Transverse colon (tissue), 4 donors: ENCODE measurements around the gene MYMK. TPM values are rescaled to one million over a fixed set of nuclear protein-coding genes. Genes with fewer than 3 reads are reported as not detected.
A peak's percentile ranks its signal among the peaks of the same experiment; 100 is the strongest.

ENCODE experiments used
- DNase-seq: peaks from one replicate; pipeline ENCODE4 v3.0.0-alpha.2; 2019
- H3K27ac ChIP-seq, 4 donors: fragments of 200-600 bp; sonication (generic); 2 replicates each; pipeline ENCODE4 v1.5.1; 2016 to 2018; ENCODE audit warnings: inconsistent platforms in 4 of 4
- H3K27me3 ChIP-seq: fragments of 200-600 bp; sonication (generic); 2 replicates; pipeline ENCODE4 v1.5.1; 2017; ENCODE audit warnings: inconsistent platforms
- H3K36me3 ChIP-seq, 4 donors: fragments of 200-600 bp; sonication (generic); 2 replicates each; pipeline ENCODE4 v1.5.1; 2017 to 2019; ENCODE audit warnings: inconsistent platforms in 4 of 4
- H3K4me1 ChIP-seq, 4 donors: fragments of 200-600 bp; sonication (generic); 2 replicates each; pipeline ENCODE4 v1.5.1; 2017 to 2020; ENCODE audit warnings: inconsistent platforms in 4 of 4
- H3K4me3 ChIP-seq, 4 donors: fragments of 200-600 bp; sonication (generic); 1 replicate in 1 of 4; 2 replicates in 3 of 4; pipeline versions ENCODE4 v1.5.1 to v1.6.1; 2017 to 2019; ENCODE audit warnings: inconsistent platforms in 4 of 4
- H3K9me3 ChIP-seq, 2 donors: fragments of 200-600 bp; sonication (generic); 2 replicates each; pipeline ENCODE4 v1.5.1; 2017 to 2019; ENCODE audit warnings: inconsistent platforms in 2 of 2
- CTCF ChIP-seq, 5 experiments: fragments of 200-600 bp in 3 of 5; fragments of 450-650 bp in 2 of 5; sonication (generic) in 3 of 5; IDR thresholded peaks; 1 replicate in 2 of 5; 2 replicates in 3 of 5; pipeline ENCODE4 v1.5.1; 2016 to 2017; ENCODE audit warnings: antibody characterized with exemption in 5 of 5, inconsistent platforms in 3 of 5, mild to moderate bottlenecking in 2 of 5, moderate library complexity in 1 of 5
- EP300 ChIP-seq: sonication (generic); formaldehyde crosslinking; IDR thresholded peaks from one replicate; pipeline ENCODE4 v1.6.1; 2017; ENCODE audit warnings: antibody characterized with exemption, low read depth
- POLR2A ChIP-seq: fragments of 450-650 bp; IDR thresholded peaks from one replicate; pipeline ENCODE4 v1.6.1; 2016; ENCODE audit warnings: antibody characterized with exemption, mild to moderate bottlenecking, moderate library complexity
- POLR2AphosphoS5 ChIP-seq, 3 donors: sonication (generic); formaldehyde crosslinking; IDR thresholded peaks; one replicate each; pipeline ENCODE4 v1.6.1; 2016; ENCODE audit warnings: antibody characterized with exemption in 3 of 3
- WGBS, 2 donors: methylation state at CpG; one replicate each; pipeline ENCODE4 v1.1.5; 2018; ENCODE audit warnings: low coverage in 1 of 2; 5-methylcytosine and 5-hydroxymethylcytosine counted together
- in situ Hi-C, 4 donors: fragments of 200-750 bp; cut with MboI; loops; one replicate each; pipeline versions ENCODE4 v1.15.0 to v1.15.1; 2017; ENCODE audit warnings: low sequenced_read_pairs in 3 of 4, low pct_ligation_motif_present in 1 of 4, low pct_unique_long_range_greater_than_20kb in 1 of 4
- intact Hi-C: fragments of 100-400 bp; cut with DNase I; formaldehyde crosslinking; loops from one replicate; pipeline ENCODE4 v1.15.1; 2023; ENCODE audit warnings: low total_unique reads
- total RNA-seq, 4 donors: library from RNA; depleted of rRNA; stranded (reverse); fragments of >200 nt; gene quantifications; one replicate each; pipeline ENCODE4 v1.1.0, GENCODE V29; 2016

MYMK gene
- total RNA-seq, 4 donors from 2014 or later: not detected

- intact Hi-C loops: no loop called here
- Histone ChIP-seq H3K4me1 (no peaks in the 10 kb centered on the region), H3K36me3 (no peaks in the 10 kb centered on the region), H3K9me3 (no peaks in the 10 kb centered on the region), H3K27ac (peak overlapping the region in 1 of 4 donors; percentile 33), H3K4me3 (no peak overlapping the region), H3K27me3 (peaks cover 13% of the 10 kb centered on the region)
- TF ChIP-seq EP300: no peak
- TF ChIP-seq CTCF (IDR thresholded peaks at IDR 0.05): no peak
- no peak for TF ChIP-seq POLR2AphosphoS5 (IDR thresholded peaks at IDR 0.05)
- TF ChIP-seq POLR2A: no peak
- 86% methylated on average over 10 of the region's 11 CpGs; no CpG with 5 or more reads in 1 of the 2 donors for WGBS, 2 donors
- in situ Hi-C loops: loop anchor here in 1 of 4 donors (25.0 kb wide), 1 partner anchor 306 kb away; no protein-coding TSS in a partner anchor
- no peak for DNase-seq
These were observed 31.3 kb downstream of the MYMK start for GRCh38 chr9:133493428-133493827.

- no peak overlapping the region for H3K4me3 ChIP-seq
- TF ChIP-seq POLR2AphosphoS5 (IDR thresholded peaks at IDR 0.05): no peak
- WGBS, 2 donors: 76% methylated on average over 33 of the region's 33 CpGs; no CpG with 5 or more reads in 1 of the 2 donors
These were observed 32.4 kb downstream of the MYMK start for GRCh38 chr9:133492061-133493021.

GRCh38 chr9:133491656-133491925, 33.2 kb downstream of the MYMK start:
- 94% methylated on average over 8 of the region's 8 CpGs; no CpG with 5 or more reads in 1 of the 2 donors for WGBS, 2 donors
- Histone ChIP-seq H3K9me3 (no peaks in the 10 kb centered on the region), H3K27ac (peak overlapping the region in 2 of 4 donors; percentile 5 to 33), H3K36me3 (no peaks in the 10 kb centered on the region), H3K27me3 (peaks cover 13% of the 10 kb centered on the region), H3K4me3 (no peak overlapping the region), H3K4me1 (no peaks in the 10 kb centered on the region)
- DNase-seq: no peak
- in situ Hi-C loops: loop anchor here in 1 of 4 donors (25.0 kb wide), 1 partner anchor 304 kb away; no protein-coding TSS in a partner anchor
- TF ChIP-seq EP300: no peak
- no peak for TF ChIP-seq POLR2AphosphoS5 (IDR thresholded peaks at IDR 0.05)
- TF ChIP-seq CTCF (IDR thresholded peaks at IDR 0.05): no peak
- no peak for TF ChIP-seq POLR2A
- intact Hi-C loops: no loop called here

More at GRCh38 chr9:133492061-133493021, 32.4 kb downstream of the MYMK start:
- H3K4me1 ChIP-seq: no peaks in the 10 kb centered on the region
- H3K9me3 ChIP-seq: no peaks in the 10 kb centered on the region
- peaks cover 20% of the 10 kb centered on the region for H3K27me3 ChIP-seq
- no peaks in the 10 kb centered on the region for H3K36me3 ChIP-seq
- no peak for DNase-seq
- peak overlapping the region; percentile 32 to 53 (median 36) for H3K27ac ChIP-seq
- in situ Hi-C loops: loop anchor here in 1 of 4 donors (25.0 kb wide), 1 partner anchor 305 kb away; no protein-coding TSS in a partner anchor
- intact Hi-C loops: no loop called here

GRCh38 chr9:133490865-133491655, 33.7 kb downstream of the MYMK start:
- in situ Hi-C loops: loop anchor here in 1 of 4 donors (25.0 kb wide), 1 partner anchor 304 kb away; no protein-coding TSS in a partner anchor

More at GRCh38 chr9:133490865-133491655, 33.7 kb downstream of the MYMK start:
- H3K27me3 ChIP-seq: peaks cover 12% of the 10 kb centered on the region
- 0 to 56% methylated on average over 1 to 8 of the region's 12 CpGs for WGBS, 2 donors
- peaks cover 0 to 2% (median under 1%) of the 10 kb centered on the region in 4 donors for H3K4me1 ChIP-seq
- H3K36me3 ChIP-seq: no peaks in the 10 kb centered on the region
- no peak for DNase-seq
- TF ChIP-seq POLR2A (no peak), POLR2AphosphoS5 (IDR thresholded peaks at IDR 0.05) (no peak), CTCF (IDR thresholded peaks at IDR 0.05) (no peak), EP300 (no peak)
- intact Hi-C loops: no loop called here
- H3K4me3 ChIP-seq: no peak overlapping the region
- peak overlapping the region in 1 of 4 donors; percentile 33 for H3K27ac ChIP-seq
- no peaks in the 10 kb centered on the region for H3K9me3 ChIP-seq
